Thyroid gland (tissue), 4 donors: ENCODE measurements around the gene C17orf113. TPM values are rescaled to one million over a fixed set of nuclear protein-coding genes. Genes with fewer than 3 reads are reported as not detected.

Experiments used
- DNase-seq, 2 donors: peaks; one replicate each; pipeline ENCODE4 v3.0.0-alpha.2; 2019
- H3K27ac ChIP-seq, 3 donors: fragments of 200-600 bp; sonication (generic); 1 replicate in 2 of 3; 2 replicates in 1 of 3; pipeline ENCODE4 v1.5.1; 2016 to 2019; ENCODE audit warnings: mild to moderate bottlenecking in 1 of 3, moderate library complexity in 1 of 3
- H3K27me3 ChIP-seq: fragments of 200-600 bp; sonication (generic); one replicate; pipeline ENCODE4 v1.5.1; 2019
- H3K36me3 ChIP-seq, 2 donors: fragments of 200-600 bp; sonication (generic); one replicate each; pipeline ENCODE4 v1.5.1; 2016 to 2019
- H3K4me1 ChIP-seq, 2 donors: fragments of 200-600 bp; sonication (generic); one replicate each; pipeline ENCODE4 v1.5.1; 2017 to 2019
- H3K4me3 ChIP-seq, 3 donors: fragments of 200-600 bp; sonication (generic); replicated peaks in 1 of 3; 1 replicate in 2 of 3; 2 replicates in 1 of 3; pipeline ENCODE4 v1.5.1; 2016; ENCODE audit warnings: mild to moderate bottlenecking in 1 of 3
- H3K9me3 ChIP-seq: fragments of 200-600 bp; sonication (generic); one replicate; pipeline ENCODE4 v1.5.1; 2017
- POLR2A ChIP-seq, 2 donors: fragments of 450-650 bp; IDR thresholded peaks; one replicate each; pipeline ENCODE4 v1.6.1; 2017; ENCODE audit warnings: antibody characterized with exemption in 2 of 2, mild to moderate bottlenecking in 2 of 2, moderate library complexity in 1 of 2
- WGBS, 2 donors: methylation state at CpG; one replicate each; pipeline ENCODE4 v1.1.5; 2017; 5-methylcytosine and 5-hydroxymethylcytosine counted together
- intact Hi-C: fragments of 100-400 bp; cut with DNase I; formaldehyde crosslinking; loops from one replicate; pipeline ENCODE4 v1.15.1; 2023
- total RNA-seq, 4 donors: library from RNA; depleted of rRNA; stranded (reverse); fragments of >200 nt; gene quantifications; one replicate each; pipeline ENCODE4 v1.2.3, GENCODE V29; 2016
- TF ChIP-seq, protein P1 (sequence below), 6 experiments: fragments of 200-600 bp in 3 of 6; fragments of 450-650 bp in 3 of 6; sonication (generic) in 3 of 6; IDR thresholded peaks; one replicate each; pipeline ENCODE4 v1.5.1; 2016 to 2019; ENCODE audit warnings: antibody characterized with exemption in 6 of 6, mild to moderate bottlenecking in 2 of 6, inconsistent platforms in 1 of 6, moderate library complexity in 1 of 6

C17orf113 gene
- total RNA-seq, 4 donors from 2014 or later, result 1.2 to 3.7 (median 2.1) TPM

DNA sequence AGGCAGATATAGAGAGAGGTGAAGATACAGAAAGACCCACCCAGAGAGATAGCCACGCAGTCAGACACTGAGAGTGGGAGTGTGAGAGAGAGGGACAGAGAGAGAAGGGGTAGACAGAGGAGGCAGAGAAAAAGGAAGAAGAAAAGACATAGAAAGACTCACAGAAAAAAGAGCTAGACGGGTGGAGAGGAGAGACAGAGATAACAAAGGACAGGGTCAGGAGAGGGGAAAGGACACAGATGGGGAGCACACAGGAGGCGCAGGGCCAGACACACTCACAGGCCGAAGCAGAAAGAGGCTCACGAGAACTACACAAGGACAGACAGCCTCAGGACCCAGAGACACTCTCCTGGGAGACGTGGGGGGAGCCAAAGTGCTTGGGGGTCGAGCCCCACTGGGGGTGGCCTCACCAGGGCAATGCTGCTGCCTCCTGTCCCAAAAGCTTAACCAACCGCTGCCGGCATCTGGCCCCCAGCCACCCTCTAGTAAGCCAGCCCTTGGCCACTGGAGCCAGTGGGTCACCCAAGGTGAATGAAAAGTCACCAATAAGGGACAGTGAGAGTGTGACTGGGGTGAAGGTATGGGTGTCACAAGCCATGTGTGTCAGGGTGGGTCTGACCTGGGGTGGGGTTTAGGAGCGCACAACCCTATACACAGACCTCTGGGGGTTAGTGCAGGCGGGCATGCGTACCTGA is 44.1 kb upstream of the C17orf113 start:
- no peak for DNase-seq
- H3K4me1 ChIP-seq, result peaks cover 6 to 8% of the 10 kb centered on the region in 2 donors
- intact Hi-C loops, result no loop called here
- H3K27me3 ChIP-seq, result peaks cover 9% of the 10 kb centered on the region
- H3K36me3 ChIP-seq, result no peaks in the 10 kb centered on the region
- H3K27ac ChIP-seq, result no peak overlapping the region
- no peak for TF ChIP-seq POLR2A (IDR thresholded peaks at IDR 0.05)
- TF ChIP-seq, protein P1, sequence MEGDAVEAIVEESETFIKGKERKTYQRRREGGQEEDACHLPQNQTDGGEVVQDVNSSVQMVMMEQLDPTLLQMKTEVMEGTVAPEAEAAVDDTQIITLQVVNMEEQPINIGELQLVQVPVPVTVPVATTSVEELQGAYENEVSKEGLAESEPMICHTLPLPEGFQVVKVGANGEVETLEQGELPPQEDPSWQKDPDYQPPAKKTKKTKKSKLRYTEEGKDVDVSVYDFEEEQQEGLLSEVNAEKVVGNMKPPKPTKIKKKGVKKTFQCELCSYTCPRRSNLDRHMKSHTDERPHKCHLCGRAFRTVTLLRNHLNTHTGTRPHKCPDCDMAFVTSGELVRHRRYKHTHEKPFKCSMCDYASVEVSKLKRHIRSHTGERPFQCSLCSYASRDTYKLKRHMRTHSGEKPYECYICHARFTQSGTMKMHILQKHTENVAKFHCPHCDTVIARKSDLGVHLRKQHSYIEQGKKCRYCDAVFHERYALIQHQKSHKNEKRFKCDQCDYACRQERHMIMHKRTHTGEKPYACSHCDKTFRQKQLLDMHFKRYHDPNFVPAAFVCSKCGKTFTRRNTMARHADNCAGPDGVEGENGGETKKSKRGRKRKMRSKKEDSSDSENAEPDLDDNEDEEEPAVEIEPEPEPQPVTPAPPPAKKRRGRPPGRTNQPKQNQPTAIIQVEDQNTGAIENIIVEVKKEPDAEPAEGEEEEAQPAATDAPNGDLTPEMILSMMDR (IDR thresholded peaks at IDR 0.05), result no peak
- no peaks in the 10 kb centered on the region for H3K9me3 ChIP-seq
- no peak overlapping the region for H3K4me3 ChIP-seq
- WGBS, 2 donors, result 82 to 89% methylated on average over 12 of the region's 12 CpGs

GRCh38 chr17:42092939-42093338 is 42.5 kb upstream of the C17orf113 start:
- Histone ChIP-seq H3K27me3 (peaks cover 7% of the 10 kb centered on the region), H3K27ac (no peak overlapping the region)
- intact Hi-C loops, result no loop called here

GRCh38 chr17:42090964-42091790 is 40.8 kb upstream of the C17orf113 start:
- H3K9me3 ChIP-seq, result no peaks in the 10 kb centered on the region
- H3K4me1 ChIP-seq, result no peaks in the 10 kb centered on the region
- intact Hi-C loops, result no loop called here
- H3K27ac ChIP-seq, result no peak overlapping the region
- H3K27me3 ChIP-seq, result no peaks in the 10 kb centered on the region
- no peak for DNase-seq
- H3K4me3 ChIP-seq, result no peak overlapping the region
- WGBS, 2 donors, result 89% methylated on average over 8 of the region's 8 CpGs
- TF ChIP-seq POLR2A (IDR thresholded peaks at IDR 0.05), result no peak
- H3K36me3 ChIP-seq, result no peaks in the 10 kb centered on the region

More at GRCh38 chr17:42092939-42093338, 42.5 kb upstream of the C17orf113 start:
- H3K4me1 ChIP-seq, result peaks cover under 1 to 2% of the 10 kb centered on the region in 2 donors
- H3K4me3 ChIP-seq, result no peak overlapping the region
- DNase-seq, result no peak
- no peak for TF ChIP-seq POLR2A (IDR thresholded peaks at IDR 0.05)
- TF ChIP-seq, protein P1 (IDR thresholded peaks at IDR 0.05), result no peak
- H3K9me3 ChIP-seq, result no peaks in the 10 kb centered on the region
- WGBS, 2 donors, result 65 to 75% methylated on average over 5 to 6 of the region's 6 CpGs
- H3K36me3 ChIP-seq, result no peaks in the 10 kb centered on the region

DNA sequence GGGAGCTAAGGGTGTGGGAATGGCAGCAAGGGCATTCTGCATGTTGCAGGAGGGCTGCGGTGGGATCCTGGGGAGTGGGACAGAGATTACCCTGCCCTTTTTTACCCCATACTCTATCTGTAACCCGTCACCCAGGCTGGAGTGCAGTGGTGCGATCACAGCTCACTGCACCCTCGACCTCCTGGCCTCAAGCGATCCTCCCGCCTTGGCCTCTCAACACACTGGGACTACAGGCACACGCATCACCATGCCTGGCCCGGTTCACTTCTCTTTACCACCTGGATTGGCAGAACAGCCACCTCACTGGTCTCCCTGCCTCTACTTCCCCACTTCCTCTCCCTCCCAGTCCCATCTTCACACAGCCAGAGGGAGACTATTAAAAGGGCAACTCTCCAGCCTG is 38.3 kb upstream of the C17orf113 start:
- no peak for DNase-seq
- 86 to 87% methylated on average over 8 of the region's 8 CpGs for WGBS, 2 donors
- TF ChIP-seq, protein P1 (IDR thresholded peaks at IDR 0.05), result no peak
- no peak for TF ChIP-seq POLR2A (IDR thresholded peaks at IDR 0.05)
- no peak overlapping the region for H3K4me3 ChIP-seq
- no peaks in the 10 kb centered on the region for H3K27me3 ChIP-seq
- H3K27ac ChIP-seq, result no peak overlapping the region
- no peaks in the 10 kb centered on the region for H3K4me1 ChIP-seq
- intact Hi-C loops, result no loop called here
- no peaks in the 10 kb centered on the region for H3K9me3 ChIP-seq
- no peaks in the 10 kb centered on the region for H3K36me3 ChIP-seq

DNA sequence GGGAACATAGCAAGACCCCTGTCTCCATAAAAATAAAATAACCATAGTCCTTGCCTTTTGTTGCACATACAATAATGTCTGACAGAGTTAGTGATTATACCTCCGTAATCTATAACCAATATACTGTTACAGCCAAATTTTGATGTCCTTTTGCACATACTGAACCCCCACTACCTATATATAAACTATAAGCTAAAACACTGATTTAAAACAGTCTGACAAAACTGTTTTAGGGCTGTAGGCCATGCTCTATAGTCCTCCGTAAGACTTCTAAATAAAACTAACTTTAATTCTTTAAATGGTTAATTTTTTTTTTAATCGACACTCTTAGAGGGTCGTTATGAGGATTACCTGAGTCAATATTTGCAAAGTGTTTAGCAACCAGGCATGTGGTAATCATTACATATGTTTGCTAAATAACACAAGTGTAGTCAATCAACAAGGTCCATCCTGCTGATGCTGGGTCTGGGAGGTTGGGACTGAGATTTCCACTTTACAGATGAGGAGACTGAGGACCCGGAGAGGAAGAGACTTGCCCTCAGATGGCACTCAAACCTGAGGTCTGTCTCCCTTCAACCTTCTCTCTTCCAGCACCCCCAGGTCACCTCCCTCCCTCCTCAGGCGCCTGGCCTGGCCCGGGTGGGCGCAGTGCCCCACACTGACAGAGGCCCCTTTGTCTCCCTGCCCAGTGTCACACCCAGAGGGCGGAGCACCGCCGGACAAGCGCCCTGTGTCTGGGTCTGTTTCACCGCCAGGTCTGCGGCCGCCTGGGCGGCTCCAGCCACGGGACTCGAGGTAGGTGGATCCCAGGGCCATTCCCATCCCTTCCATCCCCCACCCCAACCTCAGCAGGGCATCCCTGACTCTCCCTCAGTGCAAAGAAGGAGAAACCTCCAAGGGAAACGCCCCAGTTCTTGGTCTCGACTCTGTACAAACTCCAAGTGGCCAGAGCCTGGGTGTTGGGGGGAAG is 37.6 kb upstream of the C17orf113 start:
- Histone ChIP-seq H3K9me3 (no peaks in the 10 kb centered on the region), H3K4me1 (no peaks in the 10 kb centered on the region), H3K27me3 (no peaks in the 10 kb centered on the region), H3K27ac (no peak overlapping the region), H3K4me3 (no peak overlapping the region), H3K36me3 (no peaks in the 10 kb centered on the region)
- intact Hi-C loops, result no loop called here
- DNase-seq, result no peak
- 63% methylated on average over 13 to 20 of the region's 20 CpGs for WGBS, 2 donors
- no peak for TF ChIP-seq POLR2A (IDR thresholded peaks at IDR 0.05)
- TF ChIP-seq, protein P1 (IDR thresholded peaks at IDR 0.05), result no peak
